GM10248 (cell line): Measurements from ENCODE around the gene RPL36A.

Experiments
- CTCF ChIA-PET: fragments of 300-600 bp; sonication (Branson Sonifier 250); formaldehyde crosslinking; extraction: SDS; loops from one replicate; lab custom pipeline; 2021; ENCODE audit warnings: antibody characterized with exemption; lab: Yijun Ruan, JAX
- POLR2A ChIA-PET: fragments of 350-650 bp; sonication (Branson Sonifier 250); formaldehyde crosslinking; extraction: SDS; loops from one replicate; lab custom pipeline; 2020; ENCODE audit warnings: antibody characterized with exemption; lab: Yijun Ruan, JAX
- DNase-seq: peaks from one replicate; pipeline ENCODE4 v3.0.0; 2012; ENCODE audit errors: extremely low spot score
- TF ChIP-seq, protein P1 (sequence below): IDR thresholded peaks from 2 replicates; pipeline ENCODE4 v1.5.1; 2012; ENCODE audit warnings: mild to moderate bottlenecking, low read depth; ENCODE audit errors: extremely low read depth, missing control alignments, control extremely low read depth

Gene RPL36A

DNA sequence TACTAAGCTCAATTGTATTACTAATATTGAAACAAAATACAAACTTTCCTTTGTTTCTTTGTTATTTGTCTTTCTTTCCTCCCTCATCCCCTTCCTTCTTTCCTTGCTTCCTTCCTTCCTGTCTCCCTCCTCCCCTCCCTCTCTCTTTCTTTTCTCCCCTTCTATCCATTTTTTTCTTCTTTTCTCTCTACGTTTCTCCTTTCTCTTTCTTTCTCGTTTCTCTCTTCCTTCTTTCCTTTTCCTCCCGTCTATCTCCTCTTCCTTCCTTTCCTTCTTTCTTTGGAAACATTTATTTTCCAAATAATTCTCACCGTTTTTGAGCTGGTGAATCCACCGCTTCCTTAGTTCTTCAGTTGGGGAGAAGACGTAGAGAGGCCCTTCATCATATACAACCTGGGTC, 21.1 kb upstream of the RPL36A start:
- TF ChIP-seq, protein P1, sequence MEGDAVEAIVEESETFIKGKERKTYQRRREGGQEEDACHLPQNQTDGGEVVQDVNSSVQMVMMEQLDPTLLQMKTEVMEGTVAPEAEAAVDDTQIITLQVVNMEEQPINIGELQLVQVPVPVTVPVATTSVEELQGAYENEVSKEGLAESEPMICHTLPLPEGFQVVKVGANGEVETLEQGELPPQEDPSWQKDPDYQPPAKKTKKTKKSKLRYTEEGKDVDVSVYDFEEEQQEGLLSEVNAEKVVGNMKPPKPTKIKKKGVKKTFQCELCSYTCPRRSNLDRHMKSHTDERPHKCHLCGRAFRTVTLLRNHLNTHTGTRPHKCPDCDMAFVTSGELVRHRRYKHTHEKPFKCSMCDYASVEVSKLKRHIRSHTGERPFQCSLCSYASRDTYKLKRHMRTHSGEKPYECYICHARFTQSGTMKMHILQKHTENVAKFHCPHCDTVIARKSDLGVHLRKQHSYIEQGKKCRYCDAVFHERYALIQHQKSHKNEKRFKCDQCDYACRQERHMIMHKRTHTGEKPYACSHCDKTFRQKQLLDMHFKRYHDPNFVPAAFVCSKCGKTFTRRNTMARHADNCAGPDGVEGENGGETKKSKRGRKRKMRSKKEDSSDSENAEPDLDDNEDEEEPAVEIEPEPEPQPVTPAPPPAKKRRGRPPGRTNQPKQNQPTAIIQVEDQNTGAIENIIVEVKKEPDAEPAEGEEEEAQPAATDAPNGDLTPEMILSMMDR, result no peak
- ChIA-PET POLR2A (no interaction called here), CTCF (interaction anchor here (1.9 kb wide), 1 partner anchor 13 kb away, joined by 4 read pairs; no protein-coding TSS in a partner anchor)
- no peak for DNase-seq

DNA sequence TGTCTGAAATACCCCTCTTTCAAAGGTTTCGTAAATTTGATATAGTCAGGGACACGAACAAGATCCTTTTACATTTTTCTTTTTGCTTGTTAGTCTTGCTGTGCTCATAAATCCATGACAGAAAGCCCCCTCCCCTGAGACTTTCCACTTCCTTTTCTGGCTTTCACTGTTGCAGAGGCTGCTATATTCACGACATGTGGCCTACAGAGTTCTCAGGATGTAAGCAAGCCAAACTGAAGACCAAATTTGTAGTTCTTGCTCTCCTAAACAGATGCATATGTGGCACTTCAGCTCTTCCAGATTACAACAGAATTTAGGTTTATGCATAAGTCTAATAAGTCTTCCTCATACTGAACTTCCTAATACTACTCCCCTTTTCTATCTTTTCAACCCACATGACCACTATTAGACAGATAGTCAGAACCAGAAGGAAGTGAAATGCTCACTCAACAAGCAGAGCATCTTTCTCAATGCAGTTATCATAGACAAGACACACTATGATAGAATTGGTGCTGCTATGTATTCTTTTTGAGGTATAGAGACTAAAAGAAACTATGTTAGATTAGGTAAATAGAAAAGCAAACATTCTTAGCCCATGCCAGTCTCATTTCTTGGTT, 19.8 kb upstream of the RPL36A start:
- no peak for DNase-seq
- POLR2A ChIA-PET, result no interaction called here
- CTCF ChIA-PET, result no interaction called here
- TF ChIP-seq, protein P1, result no peak

GRCh38 chrX:101377547-101377946, 13.3 kb upstream of the RPL36A start:
- TF ChIP-seq, protein P1, result no peak
- no peak for DNase-seq
- POLR2A ChIA-PET, result no interaction called here
- CTCF ChIA-PET, result interaction anchor here (1.1 to 1.9 kb wide), 3 partner anchors 8 to 13 kb away, joined by 3 to 9 read pairs (median 5); partner anchors contain the start of genes BTK and RPL36A

- DNase-seq, result peak; percentile 52
- TF ChIP-seq, protein P1, result no peak
- ChIA-PET CTCF (interaction anchor here (0.8 kb wide), 1 partner anchor 31 kb away, joined by 3 read pairs; no protein-coding TSS in a partner anchor), POLR2A (interaction anchor here (0.7 to 1.2 kb wide), 4 partner anchors 11 to 35 kb away, joined by 3 to 4 read pairs (median 3); partner anchors contain the start of gene TIMM8A)
These were observed 7.1 kb upstream of the RPL36A start for GRCh38 chrX:101383679-101384205.

DNA sequence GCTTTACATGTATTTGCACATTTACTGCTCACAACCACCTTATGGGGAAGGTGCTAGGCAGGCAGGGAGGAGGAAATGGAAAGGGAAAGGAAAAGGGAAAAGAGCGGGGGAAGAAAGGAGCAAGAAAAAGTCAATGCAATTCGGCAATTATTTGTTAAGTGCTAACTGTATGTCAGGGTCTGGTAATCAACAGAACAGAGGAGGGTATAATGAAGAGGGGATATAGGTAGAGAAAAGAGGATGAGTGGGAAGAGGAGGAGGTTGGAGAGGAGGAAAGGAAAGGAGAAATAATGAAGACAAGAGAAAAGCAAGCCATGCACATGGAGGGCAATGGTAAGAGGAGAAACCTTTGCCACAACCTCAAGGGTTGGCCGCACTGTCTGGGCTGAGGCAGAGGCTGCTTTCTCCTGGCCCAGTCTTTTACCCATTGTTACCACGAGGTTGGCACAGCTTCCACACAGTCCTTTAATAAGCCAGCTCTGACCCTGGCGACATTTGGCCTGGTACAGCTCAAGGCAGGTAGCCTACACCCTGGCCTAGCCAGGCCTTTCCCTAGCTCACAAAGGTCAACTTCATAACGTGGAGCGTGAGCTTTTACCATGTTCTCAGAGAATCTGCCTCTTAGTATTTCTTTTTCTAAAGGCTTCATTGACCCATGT, 5.7 kb upstream of the RPL36A start:
- POLR2A ChIA-PET, result no interaction called here

More for the DNA sequence above, 5.7 kb upstream of the RPL36A start:
- TF ChIP-seq, protein P1, result no peak
- no peak for DNase-seq
- CTCF ChIA-PET, result interaction anchor here (1.0 to 1.6 kb wide), 4 partner anchors 8 to 36 kb away, joined by 3 to 4 read pairs (median 4); partner anchors contain the start of gene TIMM8A
